HepG2 (cell line): Measurements from ENCODE around the gene PDIK1L. TPM values are rescaled to one million over a fixed set of nuclear protein-coding genes. Genes with fewer than 3 reads are reported as not detected.

Experiments used
- BCL6 ChIP-seq: IDR thresholded peaks from 2 replicates; pipeline ENCODE4 v1.6.1; 2016; ENCODE audit warnings: missing genetic modification reagents, missing compliant biosample characterization
- CBX2 ChIP-seq, 2 experiments: fragments of 200-600 bp in 1 of 2; sonication (generic); formaldehyde crosslinking in 1 of 2; IDR thresholded peaks; 2 replicates each; pipeline versions ENCODE4 v1.7.0 to v1.8.1; 2018 to 2022; ENCODE audit warnings: low read depth in 2 of 2, low read length in 1 of 2, mild to moderate bottlenecking in 1 of 2, missing genetic modification reagents in 1 of 2
- CHD4 ChIP-seq: fragments of 200-600 bp; sonication (generic); IDR thresholded peaks from 2 replicates; pipeline ENCODE4 v1.7.0; 2017; ENCODE audit warnings: mild to moderate bottlenecking, low read length, borderline replicate concordance
- DR1 ChIP-seq: sonication (generic); formaldehyde crosslinking; IDR thresholded peaks from 2 replicates; pipeline ENCODE4 v1.8.0; 2021; ENCODE audit warnings: mild to moderate bottlenecking, missing genetic modification reagents, inconsistent platforms
- GTF3A ChIP-seq: sonication (generic); formaldehyde crosslinking; conservative IDR thresholded peaks from 2 replicates; pipeline ENCODE4 v1.4.0; 2020; ENCODE audit warnings: mild to moderate bottlenecking, missing genetic modification reagents
- HMG20A ChIP-seq: IDR thresholded peaks from 2 replicates; pipeline ENCODE4 v1.6.1; 2016; ENCODE audit warnings: borderline replicate concordance
- KLF12 ChIP-seq: sonication (generic); formaldehyde crosslinking; IDR thresholded peaks from 2 replicates; pipeline ENCODE4 v1.4.0; 2020; ENCODE audit warnings: missing genetic modification reagents, borderline replicate concordance
- KMT2A ChIP-seq: sonication (generic); formaldehyde crosslinking; IDR thresholded peaks from 2 replicates; pipeline ENCODE4 v1.4.0; 2020; ENCODE audit warnings: missing genetic modification reagents
- NFYC ChIP-seq: IDR thresholded peaks from 2 replicates; pipeline ENCODE4 v1.6.1; 2016; ENCODE audit warnings: missing genetic modification reagents, missing compliant biosample characterization
- NR3C1 ChIP-seq: sonication (generic); formaldehyde crosslinking; IDR thresholded peaks from 2 replicates; pipeline ENCODE4 v1.4.0; 2020; ENCODE audit warnings: missing genetic modification reagents
- POLR2A ChIP-seq, 2 experiments: IDR thresholded peaks; 2 replicates each; pipeline ENCODE4 v1.6.1; 2011; ENCODE audit warnings: low read depth in 2 of 2, low read length in 2 of 2, mild to moderate bottlenecking in 1 of 2, moderate library complexity in 1 of 2; ENCODE audit not compliant: insufficient read depth in 1 of 2
- RXRA ChIP-seq: sonication (generic); formaldehyde crosslinking; IDR thresholded peaks from 2 replicates; pipeline ENCODE4 v1.5.1; 2020; ENCODE audit warnings: missing genetic modification reagents
- SMYD3 ChIP-seq: sonication (generic); formaldehyde crosslinking; IDR thresholded peaks from 2 replicates; pipeline ENCODE4 v1.8.1; 2023; ENCODE audit warnings: mild to moderate bottlenecking, missing genetic modification reagents
- SOX5 ChIP-seq: IDR thresholded peaks from 2 replicates; pipeline ENCODE4 v1.6.1; 2016; ENCODE audit warnings: borderline replicate concordance
- ZFP1 ChIP-seq: IDR thresholded peaks from 2 replicates; pipeline ENCODE4 v1.6.1; 2016
- ZFY ChIP-seq: sonication (generic); formaldehyde crosslinking; IDR thresholded peaks from 2 replicates; pipeline ENCODE4 v1.4.0; 2020; ENCODE audit warnings: missing genetic modification reagents
- ZNF484 ChIP-seq: sonication (generic); formaldehyde crosslinking; IDR thresholded peaks from 2 replicates; pipeline ENCODE4 v1.5.1; 2020; ENCODE audit warnings: mild to moderate bottlenecking, low read depth, missing genetic modification reagents, borderline replicate concordance
- ZNF550 ChIP-seq: sonication (generic); formaldehyde crosslinking; IDR thresholded peaks from 2 replicates; pipeline ENCODE4 v1.4.0; 2020; ENCODE audit warnings: mild to moderate bottlenecking, missing genetic modification reagents, borderline replicate concordance
- ZNF737 ChIP-seq: sonication (generic); formaldehyde crosslinking; IDR thresholded peaks from 2 replicates; pipeline ENCODE4 v1.5.0; 2020; ENCODE audit warnings: missing genetic modification reagents, mild to moderate bottlenecking, borderline replicate concordance
- ZNF75D ChIP-seq: sonication (generic); formaldehyde crosslinking; IDR thresholded peaks from 2 replicates; pipeline ENCODE4 v1.8.1; 2023; ENCODE audit warnings: missing genetic modification reagents, mild to moderate bottlenecking, borderline replicate concordance
- ZNF777 ChIP-seq: sonication (generic); formaldehyde crosslinking; IDR thresholded peaks from 2 replicates; pipeline ENCODE4 v1.4.0; 2020; ENCODE audit warnings: missing genetic modification reagents
- ZNF781 ChIP-seq: sonication (generic); formaldehyde crosslinking; IDR thresholded peaks from 2 replicates; pipeline ENCODE4 v1.5.1; 2020; ENCODE audit warnings: borderline replicate concordance, mild to moderate bottlenecking, missing genetic modification reagents; ENCODE audit errors: not compliant biosample characterization
- ZSCAN22 ChIP-seq: sonication (generic); formaldehyde crosslinking; IDR thresholded peaks from 2 replicates; pipeline ENCODE4 v1.4.0; 2020; ENCODE audit warnings: mild to moderate bottlenecking, missing genetic modification reagents
- ZZZ3 ChIP-seq: sonication (generic); formaldehyde crosslinking; IDR thresholded peaks from 2 replicates; pipeline ENCODE4 v1.4.0; 2020; ENCODE audit warnings: missing genetic modification reagents, mild to moderate bottlenecking, borderline replicate concordance
- polyA plus RNA-seq, 8 experiments: library from polyadenylated mRNA; depleted of rRNA in 3 of 8; stranded (reverse) in 7 of 8; unstranded in 1 of 8; fragments of >200 nt; fragmentation: Illumina TruSeq in 4 of 8; extraction: Trizol in 4 of 8; gene quantifications; 2 replicates each; pipeline versions ENCODE4 v1.2.1 to v1.2.3, GENCODE V29; 2011 to 2016; ENCODE audit warnings: low read depth in 4 of 8, missing spikeins in 1 of 8, mixed read lengths in 1 of 8; ENCODE audit not compliant: insufficient read depth in 1 of 8
- total RNA-seq, 5 experiments: library from RNA; depleted of rRNA; stranded (reverse); fragments of >200 nt; fragmentation: Illumina TruSeq; extraction: Trizol; gene quantifications; 2 replicates each; pipeline ENCODE4 v1.2.3, GENCODE V29; 2016; ENCODE audit warnings: low read depth in 1 of 5
- TF ChIP-seq, protein P1 (sequence below): sonication (generic); formaldehyde crosslinking; IDR thresholded peaks from 2 replicates; pipeline ENCODE4 v1.4.0; 2020; ENCODE audit warnings: mild to moderate bottlenecking, missing genetic modification reagents
- TF ChIP-seq, protein P2 (sequence below): sonication (generic); formaldehyde crosslinking; IDR thresholded peaks from 2 replicates; pipeline ENCODE4 v1.4.0; 2020; ENCODE audit warnings: missing genetic modification reagents, borderline replicate concordance

PDIK1L gene
- total and polyA plus RNA-seq, 2 of the 13 experiments (the other 11 are each of a cell fraction or from before 2014, with no cell fraction given), result 1.9 to 4.6 TPM

DNA sequence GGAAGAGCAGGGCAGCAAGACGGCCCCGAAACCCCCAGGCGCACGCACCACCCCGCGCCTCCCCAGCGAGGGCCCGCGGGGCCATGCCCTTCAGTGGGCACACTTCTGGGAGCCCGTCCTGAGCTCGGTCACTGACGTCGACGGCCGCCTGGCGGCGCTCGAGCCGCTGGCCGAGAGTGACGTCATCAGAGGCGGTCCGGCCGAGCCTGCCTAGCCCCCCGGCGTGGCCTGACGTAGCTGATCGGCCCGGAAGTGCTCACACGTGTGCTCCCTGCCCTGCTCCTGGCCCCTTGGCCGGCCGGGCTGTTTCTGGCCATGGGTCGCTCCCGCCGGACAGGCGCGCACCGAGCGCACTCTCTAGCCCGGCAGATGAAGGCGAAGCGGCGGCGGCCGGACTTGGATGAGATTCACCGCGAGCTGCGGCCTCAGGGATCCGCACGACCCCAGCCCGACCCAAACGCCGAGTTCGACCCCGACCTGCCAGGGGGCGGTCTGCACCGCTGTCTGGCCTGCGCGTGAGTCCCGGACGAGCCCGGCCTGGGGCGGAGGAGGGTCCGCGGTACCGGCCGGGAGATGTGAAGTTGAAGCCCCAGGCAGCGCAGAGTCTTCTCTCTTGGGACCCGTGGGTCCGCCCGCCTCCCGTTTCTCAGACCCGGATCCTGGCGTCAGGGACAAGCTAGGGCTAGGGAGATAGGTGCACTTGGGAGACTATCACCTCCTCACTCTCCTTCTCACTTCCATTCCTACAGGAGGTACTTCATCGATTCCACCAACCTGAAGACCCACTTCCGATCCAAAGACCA, 58.2 kb downstream of the PDIK1L start, which contains the start of gene ZNF593 (continued):
- peak; percentile 83 for TF ChIP-seq RXRA (CRISPR knock-in tag)
- peak; percentile 94 for TF ChIP-seq ZFY (CRISPR knock-in tag)
- TF ChIP-seq ZNF550 (CRISPR knock-in tag), result no peak
- TF ChIP-seq GTF3A (CRISPR knock-in tag), result no peak
- TF ChIP-seq BCL6 (CRISPR knock-in tag), result peak; percentile 67
- no peak for TF ChIP-seq ZSCAN22 (CRISPR knock-in tag)
- TF ChIP-seq ZZZ3 (CRISPR knock-in tag), result peak; percentile 90; the same call in 1 of the 2 replicates
- TF ChIP-seq, protein P1, sequence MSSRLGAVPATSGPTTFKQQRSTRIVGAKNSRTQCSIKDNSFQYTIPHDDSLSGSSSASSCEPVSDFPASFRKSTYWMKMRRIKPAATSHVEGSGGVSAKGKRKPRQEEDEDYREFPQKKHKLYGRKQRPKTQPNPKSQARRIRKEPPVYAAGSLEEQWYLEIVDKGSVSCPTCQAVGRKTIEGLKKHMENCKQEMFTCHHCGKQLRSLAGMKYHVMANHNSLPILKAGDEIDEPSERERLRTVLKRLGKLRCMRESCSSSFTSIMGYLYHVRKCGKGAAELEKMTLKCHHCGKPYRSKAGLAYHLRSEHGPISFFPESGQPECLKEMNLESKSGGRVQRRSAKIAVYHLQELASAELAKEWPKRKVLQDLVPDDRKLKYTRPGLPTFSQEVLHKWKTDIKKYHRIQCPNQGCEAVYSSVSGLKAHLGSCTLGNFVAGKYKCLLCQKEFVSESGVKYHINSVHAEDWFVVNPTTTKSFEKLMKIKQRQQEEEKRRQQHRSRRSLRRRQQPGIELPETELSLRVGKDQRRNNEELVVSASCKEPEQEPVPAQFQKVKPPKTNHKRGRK, result no peak
- no peak for TF ChIP-seq ZFP1 (CRISPR knock-in tag)
- no peak for TF ChIP-seq SOX5
- TF ChIP-seq, protein P2, sequence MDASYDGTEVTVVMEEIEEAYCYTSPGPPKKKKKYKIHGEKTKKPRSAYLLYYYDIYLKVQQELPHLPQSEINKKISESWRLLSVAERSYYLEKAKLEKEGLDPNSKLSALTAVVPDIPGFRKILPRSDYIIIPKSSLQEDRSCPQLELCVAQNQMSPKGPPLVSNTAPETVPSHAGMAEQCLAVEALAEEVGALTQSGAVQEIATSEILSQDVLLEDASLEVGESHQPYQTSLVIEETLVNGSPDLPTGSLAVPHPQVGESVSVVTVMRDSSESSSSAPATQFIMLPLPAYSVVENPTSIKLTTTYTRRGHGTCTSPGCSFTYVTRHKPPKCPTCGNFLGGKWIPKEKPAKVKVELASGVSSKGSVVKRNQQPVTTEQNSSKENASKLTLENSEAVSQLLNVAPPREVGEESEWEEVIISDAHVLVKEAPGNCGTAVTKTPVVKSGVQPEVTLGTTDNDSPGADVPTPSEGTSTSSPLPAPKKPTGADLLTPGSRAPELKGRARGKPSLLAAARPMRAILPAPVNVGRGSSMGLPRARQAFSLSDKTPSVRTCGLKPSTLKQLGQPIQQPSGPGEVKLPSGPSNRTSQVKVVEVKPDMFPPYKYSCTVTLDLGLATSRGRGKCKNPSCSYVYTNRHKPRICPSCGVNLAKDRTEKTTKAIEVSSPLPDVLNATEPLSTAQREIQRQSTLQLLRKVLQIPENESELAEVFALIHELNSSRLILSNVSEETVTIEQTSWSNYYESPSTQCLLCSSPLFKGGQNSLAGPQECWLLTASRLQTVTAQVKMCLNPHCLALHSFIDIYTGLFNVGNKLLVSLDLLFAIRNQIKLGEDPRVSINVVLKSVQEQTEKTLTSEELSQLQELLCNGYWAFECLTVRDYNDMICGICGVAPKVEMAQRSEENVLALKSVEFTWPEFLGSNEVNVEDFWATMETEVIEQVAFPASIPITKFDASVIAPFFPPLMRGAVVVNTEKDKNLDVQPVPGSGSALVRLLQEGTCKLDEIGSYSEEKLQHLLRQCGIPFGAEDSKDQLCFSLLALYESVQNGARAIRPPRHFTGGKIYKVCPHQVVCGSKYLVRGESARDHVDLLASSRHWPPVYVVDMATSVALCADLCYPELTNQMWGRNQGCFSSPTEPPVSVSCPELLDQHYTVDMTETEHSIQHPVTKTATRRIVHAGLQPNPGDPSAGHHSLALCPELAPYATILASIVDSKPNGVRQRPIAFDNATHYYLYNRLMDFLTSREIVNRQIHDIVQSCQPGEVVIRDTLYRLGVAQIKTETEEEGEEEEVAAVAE, result peak; percentile 72
- peak; percentile 75 for TF ChIP-seq ZNF777 (CRISPR knock-in tag)
- no peak for TF ChIP-seq ZNF75D (CRISPR knock-in tag)
- no peak for TF ChIP-seq SMYD3 (CRISPR knock-in tag)
- TF ChIP-seq ZNF737 (CRISPR knock-in tag), result no peak; the same call in 1 of the 2 replicates
- TF ChIP-seq HMG20A, result no peak
- TF ChIP-seq CBX2 (IDR thresholded peaks at IDR 0.05; ENCODE audit: low read depth, low read length), result no peak
- peak; percentile 80; the same call in 1 of the 2 replicates for TF ChIP-seq CBX2 (CRISPR knock-in tag; IDR thresholded peaks at IDR 0.05; ENCODE audit: low read depth)
- peak; percentile 75 for TF ChIP-seq ZNF781
- peak in 1 of 2 experiments; percentile 80; a peak in 2 of 4 replicates for TF ChIP-seq POLR2A (IDR thresholded peaks at IDR 0.05; ENCODE audit: insufficient read depth in 1 of 2, low read depth in 2 of 2, low read length in 2 of 2)
- no peak for TF ChIP-seq CHD4
- TF ChIP-seq KMT2A (CRISPR knock-in tag), result peak; percentile 74; the same call in 1 of the 2 replicates
- peak; percentile 81; the same call in 1 of the 2 replicates for TF ChIP-seq KLF12 (CRISPR knock-in tag)
- TF ChIP-seq NR3C1, result no peak
- peak; percentile 57 for TF ChIP-seq NFYC (CRISPR knock-in tag)
- peak; percentile 70; the same call in 1 of the 2 replicates for TF ChIP-seq ZNF484 (CRISPR knock-in tag)
- TF ChIP-seq DR1 (CRISPR knock-in tag), result peak; percentile 71
